ENCODE results near the gene UBALD1.

Gene UBALD1

GRCh38 chr16:4614571-4615383 is at the start of gene UBALD1:
TSS of gene UBALD1 (minus strand) at chr16:4614888. CDS start at chr16:4614797, 91 bp downstream.
- peak; percentile 94 for DNase-seq

- DNase-seq, result peak; percentile 94
Measured at GRCh38 chr16:4663777-4664465, 49.2 kb upstream of the UBALD1 start.

- DNase-seq, result no peak
Measured at GRCh38 chr16:4663465-4663776, 48.7 kb upstream of the UBALD1 start.

GRCh38 chr16:4661661-4662060 is 47.0 kb upstream of the UBALD1 start:
- DNase-seq, result peak; percentile 64

- DNase-seq, result peak; percentile 50
Measured at GRCh38 chr16:4660454-4661007, 45.8 kb upstream of the UBALD1 start.

- DNase-seq, result no peak
Measured at GRCh38 chr16:4659363-4660353, 45.0 kb upstream of the UBALD1 start.

- DNase-seq, result no peak
Measured at GRCh38 chr16:4656695-4657686, 42.3 kb upstream of the UBALD1 start.

GRCh38 chr16:4656221-4656620 is 41.5 kb upstream of the UBALD1 start:
- DNase-seq, result no peak

GRCh38 chr16:4655801-4656200 is 41.1 kb upstream of the UBALD1 start:
- no peak for DNase-seq

GRCh38 chr16:4654964-4655590 is 40.4 kb upstream of the UBALD1 start:
- no peak for DNase-seq

GRCh38 chr16:4654011-4654963 is 39.6 kb upstream of the UBALD1 start:
- DNase-seq, result no peak

GRCh38 chr16:4652561-4652960 is 37.9 kb upstream of the UBALD1 start:
- no peak for DNase-seq

- DNase-seq, result no peak
Measured at GRCh38 chr16:4651827-4652226, 37.1 kb upstream of the UBALD1 start.

GRCh38 chr16:4650443-4651074 is 35.9 kb upstream of the UBALD1 start:
- DNase-seq, result peak; percentile 94

GRCh38 chr16:4649744-4650442 is 35.2 kb upstream of the UBALD1 start:
- peak; percentile 54 for DNase-seq

GRCh38 chr16:4648917-4649316 is 34.2 kb upstream of the UBALD1 start:
- DNase-seq, result peak; percentile 41

- DNase-seq, result no peak
Measured at GRCh38 chr16:4647644-4647980, 32.9 kb upstream of the UBALD1 start.

GRCh38 chr16:4646773-4647643 is 32.3 kb upstream of the UBALD1 start:
- no peak for DNase-seq

Data from hematopoietic multipotent progenitor cell treated with erythropoietin and hydrocortisone succinate and interleukin-3 and kit ligand, for 4 days (in vitro differentiated cells).